ENCODE measurements around the gene UGT3A2.

DNA sequence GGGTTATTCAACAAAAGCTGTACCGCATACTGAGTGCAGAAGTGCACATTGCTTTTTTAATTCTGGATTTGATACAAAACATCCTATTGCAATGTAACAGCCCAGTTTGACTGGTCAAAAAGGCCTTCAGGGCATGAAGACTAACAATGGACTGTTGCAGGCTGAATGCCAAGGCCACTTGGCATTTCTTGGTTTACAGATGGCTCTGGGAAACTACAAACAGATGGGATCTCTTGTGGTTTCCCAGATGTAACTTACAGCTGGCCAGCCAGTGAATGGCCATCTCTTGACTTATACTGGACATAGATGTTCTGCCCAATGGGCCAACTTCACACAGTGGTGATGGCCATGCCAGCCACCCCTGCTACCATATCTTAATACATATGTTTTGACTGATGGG lies 36.8 kb downstream of the UGT3A2 start:
- TF ChIP-seq, protein P1, sequence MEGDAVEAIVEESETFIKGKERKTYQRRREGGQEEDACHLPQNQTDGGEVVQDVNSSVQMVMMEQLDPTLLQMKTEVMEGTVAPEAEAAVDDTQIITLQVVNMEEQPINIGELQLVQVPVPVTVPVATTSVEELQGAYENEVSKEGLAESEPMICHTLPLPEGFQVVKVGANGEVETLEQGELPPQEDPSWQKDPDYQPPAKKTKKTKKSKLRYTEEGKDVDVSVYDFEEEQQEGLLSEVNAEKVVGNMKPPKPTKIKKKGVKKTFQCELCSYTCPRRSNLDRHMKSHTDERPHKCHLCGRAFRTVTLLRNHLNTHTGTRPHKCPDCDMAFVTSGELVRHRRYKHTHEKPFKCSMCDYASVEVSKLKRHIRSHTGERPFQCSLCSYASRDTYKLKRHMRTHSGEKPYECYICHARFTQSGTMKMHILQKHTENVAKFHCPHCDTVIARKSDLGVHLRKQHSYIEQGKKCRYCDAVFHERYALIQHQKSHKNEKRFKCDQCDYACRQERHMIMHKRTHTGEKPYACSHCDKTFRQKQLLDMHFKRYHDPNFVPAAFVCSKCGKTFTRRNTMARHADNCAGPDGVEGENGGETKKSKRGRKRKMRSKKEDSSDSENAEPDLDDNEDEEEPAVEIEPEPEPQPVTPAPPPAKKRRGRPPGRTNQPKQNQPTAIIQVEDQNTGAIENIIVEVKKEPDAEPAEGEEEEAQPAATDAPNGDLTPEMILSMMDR (conservative IDR thresholded peaks at IDR 0.05; ENCODE audit: low read depth in 2 of 2): no peak
- TF ChIP-seq, protein P2, sequence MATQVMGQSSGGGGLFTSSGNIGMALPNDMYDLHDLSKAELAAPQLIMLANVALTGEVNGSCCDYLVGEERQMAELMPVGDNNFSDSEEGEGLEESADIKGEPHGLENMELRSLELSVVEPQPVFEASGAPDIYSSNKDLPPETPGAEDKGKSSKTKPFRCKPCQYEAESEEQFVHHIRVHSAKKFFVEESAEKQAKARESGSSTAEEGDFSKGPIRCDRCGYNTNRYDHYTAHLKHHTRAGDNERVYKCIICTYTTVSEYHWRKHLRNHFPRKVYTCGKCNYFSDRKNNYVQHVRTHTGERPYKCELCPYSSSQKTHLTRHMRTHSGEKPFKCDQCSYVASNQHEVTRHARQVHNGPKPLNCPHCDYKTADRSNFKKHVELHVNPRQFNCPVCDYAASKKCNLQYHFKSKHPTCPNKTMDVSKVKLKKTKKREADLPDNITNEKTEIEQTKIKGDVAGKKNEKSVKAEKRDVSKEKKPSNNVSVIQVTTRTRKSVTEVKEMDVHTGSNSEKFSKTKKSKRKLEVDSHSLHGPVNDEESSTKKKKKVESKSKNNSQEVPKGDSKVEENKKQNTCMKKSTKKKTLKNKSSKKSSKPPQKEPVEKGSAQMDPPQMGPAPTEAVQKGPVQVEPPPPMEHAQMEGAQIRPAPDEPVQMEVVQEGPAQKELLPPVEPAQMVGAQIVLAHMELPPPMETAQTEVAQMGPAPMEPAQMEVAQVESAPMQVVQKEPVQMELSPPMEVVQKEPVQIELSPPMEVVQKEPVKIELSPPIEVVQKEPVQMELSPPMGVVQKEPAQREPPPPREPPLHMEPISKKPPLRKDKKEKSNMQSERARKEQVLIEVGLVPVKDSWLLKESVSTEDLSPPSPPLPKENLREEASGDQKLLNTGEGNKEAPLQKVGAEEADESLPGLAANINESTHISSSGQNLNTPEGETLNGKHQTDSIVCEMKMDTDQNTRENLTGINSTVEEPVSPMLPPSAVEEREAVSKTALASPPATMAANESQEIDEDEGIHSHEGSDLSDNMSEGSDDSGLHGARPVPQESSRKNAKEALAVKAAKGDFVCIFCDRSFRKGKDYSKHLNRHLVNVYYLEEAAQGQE (IDR thresholded peaks at IDR 0.05; ENCODE audit: unreplicated experiment): no peak
- TF ChIP-seq EZH2 (IDR thresholded peaks at IDR 0.05; ENCODE audit: low read depth, unreplicated experiment): no peak
- no peak for TF ChIP-seq EZH2phosphoT487 (IDR thresholded peaks at IDR 0.05; ENCODE audit: unreplicated experiment)
- TF ChIP-seq POLR2AphosphoS5 (IDR thresholded peaks at IDR 0.05; ENCODE audit: low read depth): no peak
- TF ChIP-seq, protein P3, sequence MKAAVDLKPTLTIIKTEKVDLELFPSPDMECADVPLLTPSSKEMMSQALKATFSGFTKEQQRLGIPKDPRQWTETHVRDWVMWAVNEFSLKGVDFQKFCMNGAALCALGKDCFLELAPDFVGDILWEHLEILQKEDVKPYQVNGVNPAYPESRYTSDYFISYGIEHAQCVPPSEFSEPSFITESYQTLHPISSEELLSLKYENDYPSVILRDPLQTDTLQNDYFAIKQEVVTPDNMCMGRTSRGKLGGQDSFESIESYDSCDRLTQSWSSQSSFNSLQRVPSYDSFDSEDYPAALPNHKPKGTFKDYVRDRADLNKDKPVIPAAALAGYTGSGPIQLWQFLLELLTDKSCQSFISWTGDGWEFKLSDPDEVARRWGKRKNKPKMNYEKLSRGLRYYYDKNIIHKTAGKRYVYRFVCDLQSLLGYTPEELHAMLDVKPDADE (IDR thresholded peaks at IDR 0.05): no peak
- no peak for TF ChIP-seq CREB1 (CRISPR knock-in tag; IDR thresholded peaks at IDR 0.05; ENCODE audit: low read depth)
- TF ChIP-seq JUNB (IDR thresholded peaks at IDR 0.05; ENCODE audit: unreplicated experiment): no peak
- TF ChIP-seq ZNF114 (CRISPR knock-in tag; IDR thresholded peaks at IDR 0.05): no peak
- no peak for TF ChIP-seq NANOG (IDR thresholded peaks at IDR 0.05; ENCODE audit: borderline replicate concordance)
- no peak for TF ChIP-seq ZNF331 (CRISPR knock-in tag; IDR thresholded peaks at IDR 0.05; ENCODE audit: low read depth)
